Osteocyte (in vitro differentiated cells): ENCODE measurements around the gene MEGF11. TPM values are rescaled to one million over a fixed set of nuclear protein-coding genes. Genes with fewer than 3 reads are reported as not detected.

Source experiments
- DNase-seq: peaks from one replicate; pipeline ENCODE4 v3.0.0; 2021; ENCODE audit warnings: mixed read lengths; ENCODE audit not compliant: unreplicated experiment; ENCODE audit errors: extremely low spot score
- H3K27ac Mint-ChIP-seq: one replicate; pipeline ENCODE4 v1.8.0; 2021; ENCODE audit warnings: mild to moderate bottlenecking, mixed read lengths; ENCODE audit not compliant: unreplicated experiment
- H3K27me3 Mint-ChIP-seq: one replicate; pipeline ENCODE4 v1.8.0; 2021; ENCODE audit warnings: mixed read lengths; ENCODE audit not compliant: unreplicated experiment
- H3K36me3 Mint-ChIP-seq: one replicate; pipeline ENCODE4 v1.8.0; 2021; ENCODE audit warnings: mixed read lengths; ENCODE audit not compliant: unreplicated experiment
- H3K4me1 Mint-ChIP-seq: one replicate; pipeline ENCODE4 v1.8.0; 2021; ENCODE audit warnings: mixed read lengths; ENCODE audit not compliant: unreplicated experiment
- H3K4me3 Mint-ChIP-seq: one replicate; pipeline ENCODE4 v1.8.0; 2021; ENCODE audit warnings: mild to moderate bottlenecking, moderate library complexity, mixed read lengths; ENCODE audit not compliant: unreplicated experiment
- H3K9me3 Mint-ChIP-seq: one replicate; pipeline ENCODE4 v1.8.0; 2021; ENCODE audit warnings: mixed read lengths; ENCODE audit not compliant: unreplicated experiment
- total RNA-seq: library from RNA; stranded (reverse); gene quantifications from 2 replicates; pipeline ENCODE4 v1.2.1, GENCODE V29; 2021
- TF ChIP-seq, protein P1 (sequence below): fragments of 200-600 bp; sonication (generic); IDR thresholded peaks from 2 replicates; pipeline ENCODE4 v1.5.0; 2021; ENCODE audit warnings: antibody characterized with exemption, mild to moderate bottlenecking, moderate library complexity

The MEGF11 gene
- total RNA-seq, 1 donor from 2014 or later, result not detected

GRCh38 chr15:66071921-66072295 lies 181.6 kb downstream of the MEGF11 start:
- no peaks in the 10 kb centered on the region for H3K9me3 Mint-ChIP-seq
- no peak overlapping the region for H3K4me3 Mint-ChIP-seq
- peaks cover 9% of the 10 kb centered on the region for H3K27me3 Mint-ChIP-seq
- H3K4me1 Mint-ChIP-seq, result peaks cover 31% of the 10 kb centered on the region
- DNase-seq, result no peak
- H3K27ac Mint-ChIP-seq, result no peak overlapping the region
- TF ChIP-seq, protein P1, sequence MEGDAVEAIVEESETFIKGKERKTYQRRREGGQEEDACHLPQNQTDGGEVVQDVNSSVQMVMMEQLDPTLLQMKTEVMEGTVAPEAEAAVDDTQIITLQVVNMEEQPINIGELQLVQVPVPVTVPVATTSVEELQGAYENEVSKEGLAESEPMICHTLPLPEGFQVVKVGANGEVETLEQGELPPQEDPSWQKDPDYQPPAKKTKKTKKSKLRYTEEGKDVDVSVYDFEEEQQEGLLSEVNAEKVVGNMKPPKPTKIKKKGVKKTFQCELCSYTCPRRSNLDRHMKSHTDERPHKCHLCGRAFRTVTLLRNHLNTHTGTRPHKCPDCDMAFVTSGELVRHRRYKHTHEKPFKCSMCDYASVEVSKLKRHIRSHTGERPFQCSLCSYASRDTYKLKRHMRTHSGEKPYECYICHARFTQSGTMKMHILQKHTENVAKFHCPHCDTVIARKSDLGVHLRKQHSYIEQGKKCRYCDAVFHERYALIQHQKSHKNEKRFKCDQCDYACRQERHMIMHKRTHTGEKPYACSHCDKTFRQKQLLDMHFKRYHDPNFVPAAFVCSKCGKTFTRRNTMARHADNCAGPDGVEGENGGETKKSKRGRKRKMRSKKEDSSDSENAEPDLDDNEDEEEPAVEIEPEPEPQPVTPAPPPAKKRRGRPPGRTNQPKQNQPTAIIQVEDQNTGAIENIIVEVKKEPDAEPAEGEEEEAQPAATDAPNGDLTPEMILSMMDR, result no peak
- no peaks in the 10 kb centered on the region for H3K36me3 Mint-ChIP-seq

DNA sequence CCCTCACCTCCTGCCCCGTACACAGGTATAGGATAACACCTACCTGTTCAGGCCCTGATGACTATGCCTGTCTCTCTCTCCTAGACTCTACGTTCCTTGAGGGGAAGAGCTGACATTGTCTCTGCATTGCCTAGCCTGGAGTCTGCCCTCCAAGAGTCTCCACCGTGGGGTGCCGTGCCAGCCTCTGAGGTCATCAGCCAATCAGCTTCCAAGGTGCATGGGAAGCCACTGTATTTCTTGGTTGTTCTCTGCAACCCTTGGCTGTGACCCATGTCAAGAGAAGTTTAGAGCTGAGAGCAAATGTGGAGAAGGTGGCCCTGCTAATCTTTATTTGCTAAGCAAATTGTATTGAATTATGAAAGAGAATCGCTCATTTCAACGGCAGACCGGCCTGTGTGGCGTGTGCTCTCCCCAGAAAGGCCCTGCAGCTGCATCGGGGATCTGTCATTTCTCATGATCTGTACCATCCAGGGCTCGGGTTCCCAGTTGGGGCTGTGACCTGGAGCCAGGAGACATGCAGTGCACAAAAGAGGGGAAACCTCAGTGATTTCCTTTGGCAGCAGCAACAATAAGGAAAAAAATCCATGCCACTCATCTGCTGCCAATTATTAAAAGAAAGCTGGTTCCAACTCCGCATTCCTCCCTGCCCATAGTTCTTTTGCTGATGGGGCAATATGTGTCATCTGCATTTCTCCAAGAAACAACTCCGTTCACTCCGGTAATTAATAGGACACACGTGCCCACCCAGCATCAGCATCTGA lies 182.2 kb downstream of the MEGF11 start:
- Mint-ChIP-seq H3K27me3 (peaks cover 10% of the 10 kb centered on the region), H3K4me1 (peaks cover 31% of the 10 kb centered on the region), H3K27ac (no peak overlapping the region), H3K9me3 (no peaks in the 10 kb centered on the region), H3K4me3 (no peak overlapping the region), H3K36me3 (no peaks in the 10 kb centered on the region)
- TF ChIP-seq, protein P1, result no peak
- no peak for DNase-seq

GRCh38 chr15:66070220-66070934 lies 183.2 kb downstream of the MEGF11 start:
- no peaks in the 10 kb centered on the region for H3K9me3 Mint-ChIP-seq
- H3K27ac Mint-ChIP-seq, result no peak overlapping the region
- H3K36me3 Mint-ChIP-seq, result no peaks in the 10 kb centered on the region
- TF ChIP-seq, protein P1, result no peak
- H3K4me1 Mint-ChIP-seq, result peaks cover 31% of the 10 kb centered on the region
- no peak overlapping the region for H3K4me3 Mint-ChIP-seq
- no peak for DNase-seq
- peaks cover 4% of the 10 kb centered on the region for H3K27me3 Mint-ChIP-seq

DNA sequence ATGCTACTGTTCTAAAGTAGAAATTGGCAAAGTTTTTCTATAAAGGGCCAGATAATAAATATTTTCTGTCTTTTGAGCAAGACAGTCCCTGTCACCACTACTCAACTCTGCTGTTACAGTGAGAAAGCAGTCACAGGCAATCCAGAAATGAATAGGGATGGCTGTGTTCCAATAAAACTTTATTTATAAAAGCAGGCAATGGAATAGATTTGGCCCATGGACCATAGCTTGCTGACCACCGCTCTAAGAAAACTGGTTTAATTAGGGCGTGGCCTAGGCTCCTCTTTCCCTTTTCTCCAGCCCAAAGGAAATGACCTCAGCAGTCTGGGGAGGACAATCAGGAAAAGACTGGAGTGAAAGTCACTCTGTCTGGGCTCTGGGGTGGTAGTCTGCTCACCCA lies 183.8 kb downstream of the MEGF11 start:
- H3K9me3 Mint-ChIP-seq, result no peaks in the 10 kb centered on the region
- DNase-seq, result no peak
- TF ChIP-seq, protein P1, result no peak
- peaks cover 4% of the 10 kb centered on the region for H3K27me3 Mint-ChIP-seq
- H3K4me3 Mint-ChIP-seq, result no peak overlapping the region
- no peak overlapping the region for H3K27ac Mint-ChIP-seq
- H3K36me3 Mint-ChIP-seq, result no peaks in the 10 kb centered on the region
- H3K4me1 Mint-ChIP-seq, result peaks cover 31% of the 10 kb centered on the region

GRCh38 chr15:66068801-66069200 lies 184.7 kb downstream of the MEGF11 start:
- H3K36me3 Mint-ChIP-seq, result no peaks in the 10 kb centered on the region
- peaks cover 28% of the 10 kb centered on the region for H3K4me1 Mint-ChIP-seq
- TF ChIP-seq, protein P1, result no peak
- no peak for DNase-seq
- H3K27me3 Mint-ChIP-seq, result peaks cover 10% of the 10 kb centered on the region
- H3K4me3 Mint-ChIP-seq, result no peak overlapping the region
- H3K9me3 Mint-ChIP-seq, result no peaks in the 10 kb centered on the region
- H3K27ac Mint-ChIP-seq, result no peak overlapping the region
